ENCODE data around the gene SORL1.

DNA sequence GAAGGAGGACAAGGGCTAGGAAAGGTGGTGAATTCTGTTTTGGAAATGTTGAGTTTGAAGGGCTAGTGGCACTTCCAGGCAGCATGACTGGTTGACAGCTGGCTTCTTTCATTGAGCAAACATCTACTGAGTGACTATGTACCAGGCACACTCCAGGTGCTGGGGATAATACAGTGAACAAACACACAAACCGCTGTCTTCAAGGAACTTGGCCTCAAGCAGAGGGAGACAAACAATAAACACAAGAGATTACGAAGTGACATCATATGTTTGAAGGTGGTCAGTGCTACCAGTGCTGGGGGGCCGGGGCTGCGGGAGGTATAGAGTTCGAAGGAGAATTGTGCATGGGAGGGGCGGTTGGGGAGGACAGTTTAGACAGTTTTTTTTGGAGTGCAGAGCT, 197.7 kb downstream of the SORL1 start:
- TF ChIP-seq CTCF (IDR thresholded peaks at IDR 0.05; ENCODE audit: borderline replicate concordance, extremely low read depth, low read length, poor library complexity, severe bottlenecking) (no peak), EZH2 (IDR thresholded peaks at IDR 0.05; ENCODE audit: borderline replicate concordance, low read depth, low read length, severe bottlenecking) (no peak)
